ENCODE data around the gene NOP10. TPM values are rescaled to one million over a fixed set of nuclear protein-coding genes. Genes with fewer than 3 reads are reported as not detected.

Gene NOP10
- total RNA-seq, 3 donors from 2014 or later = 90.6 to 129 (median 115) TPM

DNA sequence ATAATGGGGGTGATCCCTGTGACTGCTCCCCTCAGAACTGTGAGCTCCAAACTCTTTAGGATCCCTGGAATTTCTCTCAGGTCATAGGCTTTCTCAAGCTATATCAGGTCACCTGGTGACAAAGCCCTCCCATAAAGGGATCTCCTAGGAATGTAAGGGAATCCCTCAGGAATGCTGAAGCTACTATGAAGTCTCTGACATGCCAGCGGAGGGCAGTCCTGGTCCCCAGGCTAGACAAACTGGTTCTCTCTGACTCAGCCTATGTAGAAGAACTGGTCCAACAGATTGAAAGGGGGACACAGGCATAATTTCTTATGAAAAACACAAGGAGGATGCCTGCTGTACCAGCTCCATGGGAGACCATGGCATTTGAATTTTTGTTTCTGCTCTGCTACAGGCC, 17.4 kb upstream of the NOP10 start:
- intact Hi-C loops (cut with DNase I, micrococcal nuclease) = no loop called here
- Histone ChIP-seq H3K4me1 (ENCODE audit: low read depth) (peaks cover 35% of the 10 kb centered on the region), H3K36me3 (ENCODE audit: low read depth) (no peaks in the 10 kb centered on the region), H3K4me3 (no peak overlapping the region), H3K9me3 (no peaks in the 10 kb centered on the region)
- ATAC-seq (no peak), DNase-seq (no peak)
- TF ChIP-seq, protein P1, sequence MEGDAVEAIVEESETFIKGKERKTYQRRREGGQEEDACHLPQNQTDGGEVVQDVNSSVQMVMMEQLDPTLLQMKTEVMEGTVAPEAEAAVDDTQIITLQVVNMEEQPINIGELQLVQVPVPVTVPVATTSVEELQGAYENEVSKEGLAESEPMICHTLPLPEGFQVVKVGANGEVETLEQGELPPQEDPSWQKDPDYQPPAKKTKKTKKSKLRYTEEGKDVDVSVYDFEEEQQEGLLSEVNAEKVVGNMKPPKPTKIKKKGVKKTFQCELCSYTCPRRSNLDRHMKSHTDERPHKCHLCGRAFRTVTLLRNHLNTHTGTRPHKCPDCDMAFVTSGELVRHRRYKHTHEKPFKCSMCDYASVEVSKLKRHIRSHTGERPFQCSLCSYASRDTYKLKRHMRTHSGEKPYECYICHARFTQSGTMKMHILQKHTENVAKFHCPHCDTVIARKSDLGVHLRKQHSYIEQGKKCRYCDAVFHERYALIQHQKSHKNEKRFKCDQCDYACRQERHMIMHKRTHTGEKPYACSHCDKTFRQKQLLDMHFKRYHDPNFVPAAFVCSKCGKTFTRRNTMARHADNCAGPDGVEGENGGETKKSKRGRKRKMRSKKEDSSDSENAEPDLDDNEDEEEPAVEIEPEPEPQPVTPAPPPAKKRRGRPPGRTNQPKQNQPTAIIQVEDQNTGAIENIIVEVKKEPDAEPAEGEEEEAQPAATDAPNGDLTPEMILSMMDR (IDR thresholded peaks at IDR 0.05) = no peak

- Histone ChIP-seq H3K36me3 (ENCODE audit: low read depth) (no peaks in the 10 kb centered on the region), H3K4me1 (ENCODE audit: low read depth) (peaks cover 26% of the 10 kb centered on the region), H3K9me3 (no peaks in the 10 kb centered on the region), H3K4me3 (no peak overlapping the region)
- peak in 2 of 3 donors; percentile 32 to 58 for DNase-seq
- TF ChIP-seq, protein P1 (IDR thresholded peaks at IDR 0.05) = no peak
- intact Hi-C loops (cut with DNase I, micrococcal nuclease) = no loop called here
- ATAC-seq = peak; percentile 69
These were observed 16.5 kb upstream of the NOP10 start for GRCh38 chr15:34359416-34359815.

DNA sequence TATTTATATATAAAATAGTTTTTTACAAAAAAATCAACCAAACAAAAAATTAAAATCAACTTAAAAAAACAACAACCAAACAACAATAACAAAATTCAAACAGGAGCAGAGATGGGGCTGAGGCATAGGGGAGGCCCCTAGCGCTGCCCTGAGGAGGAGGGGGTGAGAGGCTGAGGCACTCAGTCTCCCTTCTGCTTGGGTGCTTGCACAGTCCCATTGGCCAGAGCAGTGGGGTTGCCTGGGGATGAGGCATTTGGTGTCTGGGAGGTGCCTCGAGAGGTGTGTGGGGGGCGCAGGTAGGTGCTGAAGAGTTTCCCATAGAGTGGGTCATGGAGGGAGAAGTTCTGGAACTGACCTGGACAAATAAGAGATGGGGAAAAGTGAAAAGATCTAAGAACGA, 16.0 kb upstream of the NOP10 start:
- H3K36me3 ChIP-seq (ENCODE audit: low read depth) = no peaks in the 10 kb centered on the region

DNA sequence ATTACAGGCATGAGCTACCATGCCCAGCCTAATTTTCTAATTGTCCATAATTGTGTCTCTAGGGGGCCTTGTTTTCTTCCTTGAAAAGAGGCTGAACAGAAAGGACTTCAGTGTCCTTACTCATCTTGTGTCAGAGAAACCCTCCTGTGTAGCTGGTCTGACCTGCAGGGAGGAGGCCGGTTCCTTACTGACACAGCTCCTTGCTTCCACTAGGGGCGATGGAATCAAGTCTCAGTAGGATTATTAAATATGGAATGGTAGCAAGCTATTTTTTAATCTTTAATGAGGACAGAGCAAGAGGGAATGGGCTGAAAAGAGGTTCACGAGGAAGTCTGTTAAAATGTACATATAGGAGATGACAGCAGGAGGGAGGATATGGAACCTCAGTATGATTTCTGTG, 15.4 kb upstream of the NOP10 start:
- DNase-seq (no peak), ATAC-seq (no peak)
- Histone ChIP-seq H3K9me3 (no peaks in the 10 kb centered on the region), H3K36me3 (ENCODE audit: low read depth) (no peaks in the 10 kb centered on the region), H3K4me1 (ENCODE audit: low read depth) (peaks cover 22% of the 10 kb centered on the region), H3K4me3 (no peak overlapping the region)
- TF ChIP-seq, protein P1 (IDR thresholded peaks at IDR 0.05) = no peak
- intact Hi-C loops (cut with DNase I, micrococcal nuclease) = no loop called here

More for the DNA sequence above, 16.0 kb upstream of the NOP10 start:
- Histone ChIP-seq H3K4me1 (ENCODE audit: low read depth) (peaks cover 25% of the 10 kb centered on the region), H3K9me3 (no peaks in the 10 kb centered on the region), H3K4me3 (no peak overlapping the region)
- DNase-seq (no peak), ATAC-seq (no peak)
- intact Hi-C loops (cut with DNase I, micrococcal nuclease) = no loop called here
- TF ChIP-seq, protein P1 (IDR thresholded peaks at IDR 0.05) = no peak

DNA sequence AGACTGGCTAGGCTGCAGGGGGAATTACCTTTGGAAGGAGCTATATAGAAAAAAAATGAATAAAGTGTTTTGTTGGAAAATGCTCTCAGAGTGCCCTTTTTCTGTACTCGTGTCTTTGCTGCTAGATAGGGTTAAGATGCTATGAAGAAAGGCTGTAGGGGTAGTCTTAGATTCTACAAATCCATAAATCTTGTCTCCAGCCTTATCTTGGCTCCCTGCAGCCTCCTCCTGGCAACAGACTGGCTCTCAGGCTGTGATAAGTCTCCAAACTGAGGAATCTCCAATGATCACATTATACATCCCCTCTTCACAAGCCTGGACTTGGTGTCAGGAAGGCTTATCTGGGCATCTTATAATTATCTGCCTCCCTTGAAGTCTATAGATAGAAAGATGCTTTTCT, 14.7 kb upstream of the NOP10 start:
- H3K36me3 ChIP-seq (ENCODE audit: low read depth) = no peaks in the 10 kb centered on the region
- DNase-seq (no peak), ATAC-seq (no peak)
- peaks cover 15% of the 10 kb centered on the region for H3K4me1 ChIP-seq (ENCODE audit: low read depth)
- H3K9me3 ChIP-seq = no peaks in the 10 kb centered on the region
- TF ChIP-seq, protein P1 (IDR thresholded peaks at IDR 0.05) = no peak
- H3K4me3 ChIP-seq = no peak overlapping the region
- intact Hi-C loops (cut with DNase I, micrococcal nuclease) = no loop called here

GRCh38 chr15:34355241-34355640, 12.3 kb upstream of the NOP10 start:
- intact Hi-C loops (cut with DNase I, micrococcal nuclease) = no loop called here
- DNase-seq = no peak
- no peaks in the 10 kb centered on the region for H3K9me3 ChIP-seq
- no peak overlapping the region for H3K4me3 ChIP-seq
- no peaks in the 10 kb centered on the region for H3K36me3 ChIP-seq (ENCODE audit: low read depth)
- ATAC-seq = no peak
- TF ChIP-seq, protein P1 (IDR thresholded peaks at IDR 0.05) = no peak
- peaks cover 6% of the 10 kb centered on the region for H3K4me1 ChIP-seq (ENCODE audit: low read depth)
